Kidney epithelial cell (primary cell): ENCODE results near the gene TMEM89. TPM values are rescaled to one million over a fixed set of nuclear protein-coding genes. Genes with fewer than 3 reads are reported as not detected.
A peak's percentile ranks its signal among the peaks of the same experiment; 100 is the strongest.

Experiments used
- DNase-seq: peaks from one replicate; pipeline ENCODE4 v3.0.0-alpha.2; 2010; ENCODE audit warnings: low read depth
- H3K27me3 ChIP-seq: 2 replicates; pipeline ENCODE4 v1.6.0; 2011; ENCODE audit warnings: low read length; ENCODE audit not compliant: control insufficient read depth, insufficient read depth
- H3K36me3 ChIP-seq: 2 replicates; pipeline ENCODE4 v1.5.1; 2011; ENCODE audit warnings: low read length; ENCODE audit not compliant: control insufficient read depth, insufficient read depth
- H3K4me3 ChIP-seq: 2 replicates; pipeline ENCODE4 v1.5.1; 2011; ENCODE audit warnings: low read depth, mild to moderate bottlenecking, control low read depth, low read length
- total RNA-seq: library from RNA; depleted of rRNA; stranded (reverse); fragments of >200 nt; gene quantifications from 2 replicates; pipeline ENCODE4 v1.2.3, GENCODE V29; 2015
- TF ChIP-seq, protein P1 (sequence below): IDR thresholded peaks from 2 replicates; pipeline ENCODE4 v1.5.1; 2011; ENCODE audit warnings: mild to moderate bottlenecking, moderate library complexity, low read length, control low read depth, inconsistent platforms; ENCODE audit not compliant: insufficient read depth, poor library complexity, severe bottlenecking

Gene TMEM89
- total RNA-seq, 1 donor from 2014 or later, result not detected

DNA sequence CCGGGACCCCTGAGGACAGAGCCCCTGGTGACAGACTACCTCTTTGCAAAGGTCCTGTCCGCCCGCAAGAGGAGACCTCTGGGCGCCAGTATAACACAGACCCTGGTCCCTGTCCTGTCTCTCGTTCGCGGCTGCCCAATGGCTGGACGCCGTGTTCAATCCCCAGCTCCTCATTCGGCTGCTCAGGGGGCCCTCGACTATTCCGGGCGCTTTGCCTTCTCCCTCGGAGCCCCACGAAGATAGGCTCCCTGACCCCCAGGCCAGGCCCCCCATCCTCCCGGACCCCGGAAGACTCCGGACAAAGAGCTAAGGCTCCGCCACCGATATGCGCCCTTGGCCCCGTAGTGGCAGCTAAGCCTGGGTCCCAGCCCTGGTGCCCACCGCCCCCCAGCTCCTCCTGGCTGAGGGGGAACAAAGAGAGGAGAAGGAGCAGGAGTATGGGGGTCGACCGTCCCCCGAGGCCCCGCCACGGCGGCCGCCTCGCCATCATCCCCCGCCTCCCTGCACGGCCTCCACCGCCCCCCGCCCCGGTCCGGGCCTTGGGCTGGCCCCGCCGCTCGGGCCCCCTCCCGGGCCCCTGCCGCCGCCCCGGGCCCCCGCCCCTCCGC is 40.7 kb upstream of the TMEM89 start:
- no peak for DNase-seq
- Histone ChIP-seq H3K27me3 (peaks cover 7% of the 10 kb centered on the region), H3K36me3 (no peaks in the 10 kb centered on the region), H3K4me3 (peak overlapping the region; percentile 60)
- TF ChIP-seq, protein P1, sequence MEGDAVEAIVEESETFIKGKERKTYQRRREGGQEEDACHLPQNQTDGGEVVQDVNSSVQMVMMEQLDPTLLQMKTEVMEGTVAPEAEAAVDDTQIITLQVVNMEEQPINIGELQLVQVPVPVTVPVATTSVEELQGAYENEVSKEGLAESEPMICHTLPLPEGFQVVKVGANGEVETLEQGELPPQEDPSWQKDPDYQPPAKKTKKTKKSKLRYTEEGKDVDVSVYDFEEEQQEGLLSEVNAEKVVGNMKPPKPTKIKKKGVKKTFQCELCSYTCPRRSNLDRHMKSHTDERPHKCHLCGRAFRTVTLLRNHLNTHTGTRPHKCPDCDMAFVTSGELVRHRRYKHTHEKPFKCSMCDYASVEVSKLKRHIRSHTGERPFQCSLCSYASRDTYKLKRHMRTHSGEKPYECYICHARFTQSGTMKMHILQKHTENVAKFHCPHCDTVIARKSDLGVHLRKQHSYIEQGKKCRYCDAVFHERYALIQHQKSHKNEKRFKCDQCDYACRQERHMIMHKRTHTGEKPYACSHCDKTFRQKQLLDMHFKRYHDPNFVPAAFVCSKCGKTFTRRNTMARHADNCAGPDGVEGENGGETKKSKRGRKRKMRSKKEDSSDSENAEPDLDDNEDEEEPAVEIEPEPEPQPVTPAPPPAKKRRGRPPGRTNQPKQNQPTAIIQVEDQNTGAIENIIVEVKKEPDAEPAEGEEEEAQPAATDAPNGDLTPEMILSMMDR, result no peak

DNA sequence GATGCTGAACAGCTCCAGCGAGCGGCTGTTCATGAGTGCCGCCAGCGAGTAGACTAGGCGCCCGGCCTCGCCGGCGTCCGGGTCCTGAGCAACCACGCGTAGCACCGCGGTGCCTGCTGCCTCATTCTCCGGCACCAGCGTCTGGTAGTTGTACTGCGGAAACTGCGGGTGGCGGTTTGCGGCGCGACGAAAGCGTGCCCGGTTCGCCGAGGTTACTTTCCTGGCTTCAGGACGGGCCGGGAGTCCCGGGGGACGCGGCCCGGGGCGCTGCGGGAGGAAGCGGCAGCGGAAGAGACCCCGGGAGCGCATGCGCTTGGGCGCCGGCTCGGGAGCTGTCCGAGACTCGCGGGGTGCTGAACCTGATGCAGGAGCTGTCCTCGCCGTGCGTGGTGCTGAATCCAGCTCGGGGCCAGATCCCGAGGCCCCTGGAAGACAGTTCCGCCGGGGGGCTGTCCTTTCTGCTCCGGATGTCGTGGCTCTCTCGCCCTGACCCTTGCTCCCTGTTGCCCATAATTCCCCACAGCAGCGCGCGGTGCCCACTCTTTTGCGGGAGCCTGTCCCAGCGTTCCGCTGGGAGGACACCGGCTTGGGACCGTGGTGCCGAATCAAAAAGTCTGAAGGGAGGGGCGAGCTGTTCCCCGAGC is 40.1 kb upstream of the TMEM89 start:
- peaks cover 7% of the 10 kb centered on the region for H3K27me3 ChIP-seq
- H3K4me3 ChIP-seq, result peak overlapping the region; percentile 53
- peak; percentile 9 for DNase-seq
- H3K36me3 ChIP-seq, result no peaks in the 10 kb centered on the region
- TF ChIP-seq, protein P1, result no peak

- Histone ChIP-seq H3K4me3 (peak overlapping the region; percentile 53), H3K27me3 (peaks cover 7% of the 10 kb centered on the region)
- TF ChIP-seq, protein P1, result no peak
These were observed 39.3 kb upstream of the TMEM89 start for GRCh38 chr3:48660800-48661400.

DNA sequence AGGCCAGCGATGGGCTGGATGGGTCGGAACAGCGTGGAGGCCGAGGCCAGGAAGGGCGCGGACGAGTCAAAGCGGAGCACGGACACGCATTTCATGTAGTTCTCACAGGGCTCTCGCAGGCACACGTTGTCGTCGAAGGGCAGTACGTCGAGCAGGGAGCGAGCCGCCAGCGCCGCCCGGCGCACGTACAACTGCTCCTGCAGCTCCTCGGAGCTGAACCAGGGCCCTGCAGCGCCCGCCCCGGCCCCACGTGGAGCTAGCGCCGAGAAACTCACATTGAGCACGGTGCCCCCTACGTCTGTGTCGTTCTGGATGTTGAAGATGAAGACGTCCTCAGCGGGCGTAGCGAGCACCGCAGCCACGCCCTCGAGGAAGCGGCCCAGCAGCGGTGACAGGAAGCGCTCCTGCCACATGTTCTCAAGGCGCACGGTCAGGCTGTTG is 35.3 kb upstream of the TMEM89 start:
- no peak for DNase-seq
- Histone ChIP-seq H3K36me3 (no peaks in the 10 kb centered on the region), H3K27me3 (peaks cover 2% of the 10 kb centered on the region), H3K4me3 (peak overlapping the region; percentile 41)
- TF ChIP-seq, protein P1, result no peak

More at GRCh38 chr3:48660800-48661400, 39.3 kb upstream of the TMEM89 start:
- no peaks in the 10 kb centered on the region for H3K36me3 ChIP-seq
- DNase-seq, result no peak

DNA sequence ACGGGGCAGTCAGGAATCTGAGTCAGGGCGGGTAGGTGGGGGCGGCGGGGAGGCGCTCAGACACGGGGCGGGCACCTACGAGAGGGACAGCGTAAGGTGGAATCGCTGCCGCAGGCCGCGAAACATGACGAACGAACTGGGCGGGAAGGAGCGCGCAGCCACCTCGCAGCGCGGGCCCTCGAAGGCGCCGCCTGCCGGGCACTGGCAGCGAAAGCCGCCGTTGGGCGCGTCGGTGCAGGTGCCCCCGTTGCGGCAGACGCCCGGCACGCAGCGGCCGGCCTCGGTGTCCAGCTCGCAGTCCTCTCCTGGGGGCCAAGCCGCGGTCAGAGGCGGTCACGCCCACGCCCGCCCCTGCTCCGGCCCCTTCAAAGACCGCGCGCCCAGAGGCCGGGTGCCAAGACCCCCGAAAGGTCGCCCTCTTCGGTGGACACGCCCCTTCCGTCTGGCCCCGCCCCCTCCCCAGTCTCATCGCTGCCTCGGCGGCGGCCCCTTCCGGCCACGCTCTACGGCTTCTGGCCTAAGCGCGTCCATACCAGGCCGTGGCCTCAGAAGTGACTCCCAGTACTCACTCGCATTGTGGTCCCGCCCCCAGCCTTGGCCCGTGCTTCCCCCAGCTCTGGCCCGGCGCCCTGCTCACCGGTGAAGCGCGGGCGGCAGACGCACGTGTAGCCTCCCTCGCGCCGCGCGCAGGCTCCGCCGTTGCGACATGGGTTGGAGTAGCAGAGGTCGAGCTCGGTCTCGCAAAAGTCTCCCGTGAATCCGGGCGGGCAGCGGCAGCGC is 34.7 kb upstream of the TMEM89 start:
- DNase-seq, result peak; percentile 43
- no peaks in the 10 kb centered on the region for H3K27me3 ChIP-seq
- TF ChIP-seq, protein P1, result peak; percentile 27
- peak overlapping the region; percentile 41 for H3K4me3 ChIP-seq
- no peaks in the 10 kb centered on the region for H3K36me3 ChIP-seq
